ENCODE data around the gene DTX3. TPM values are rescaled to one million over a fixed set of nuclear protein-coding genes. Genes with fewer than 3 reads are reported as not detected.
A peak's percentile ranks its signal among the peaks of the same experiment; 100 is the strongest.

Gene DTX3
- total RNA-seq, 1 experiment from 2014 or later, result 0.37 TPM

DNA sequence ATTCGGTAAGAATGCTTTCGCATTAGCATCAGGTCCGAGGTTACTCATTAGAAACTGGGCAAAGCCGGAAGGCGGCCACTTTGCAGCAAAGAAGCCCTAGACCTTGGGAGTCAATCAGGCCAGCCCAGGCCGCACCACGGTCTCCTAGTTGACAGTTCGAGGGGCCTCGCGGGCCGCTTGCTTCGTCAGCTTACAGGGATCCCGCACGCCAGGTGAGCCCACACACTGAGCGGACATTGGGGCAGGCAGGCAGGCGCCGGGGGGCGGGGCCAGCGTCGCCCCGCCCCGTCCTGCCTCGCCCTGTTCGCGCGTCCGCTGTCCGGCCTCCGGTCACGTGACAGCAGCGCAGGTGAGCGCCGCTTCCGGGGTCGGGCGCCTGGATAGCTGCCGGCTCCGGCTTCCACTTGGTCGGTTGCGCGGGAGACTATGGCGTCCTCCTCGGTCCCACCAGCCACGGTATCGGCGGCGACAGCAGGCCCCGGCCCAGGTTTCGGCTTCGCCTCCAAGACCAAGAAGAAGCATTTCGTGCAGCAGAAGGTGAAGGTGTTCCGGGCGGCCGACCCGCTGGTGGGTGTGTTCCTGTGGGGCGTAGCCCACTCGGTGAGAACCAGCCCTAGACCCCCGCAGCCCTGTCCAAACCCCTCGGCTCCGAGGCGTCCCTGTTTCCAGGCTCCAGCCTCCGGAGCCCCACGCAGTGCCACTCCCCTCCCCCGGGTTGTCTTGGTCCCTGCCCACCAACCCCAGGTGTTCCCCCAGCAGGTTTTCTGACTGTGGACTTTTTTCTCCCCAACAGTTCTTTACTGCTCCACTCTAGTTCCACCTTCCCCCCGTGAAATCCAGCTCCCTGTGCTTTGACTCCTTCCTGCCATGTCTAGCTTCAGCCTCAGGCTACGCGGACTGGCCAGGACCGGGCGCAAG is 13.5 kb upstream of the DTX3 start, which contains the start of gene PIP4K2C (continued):
- TF ChIP-seq, protein P1, sequence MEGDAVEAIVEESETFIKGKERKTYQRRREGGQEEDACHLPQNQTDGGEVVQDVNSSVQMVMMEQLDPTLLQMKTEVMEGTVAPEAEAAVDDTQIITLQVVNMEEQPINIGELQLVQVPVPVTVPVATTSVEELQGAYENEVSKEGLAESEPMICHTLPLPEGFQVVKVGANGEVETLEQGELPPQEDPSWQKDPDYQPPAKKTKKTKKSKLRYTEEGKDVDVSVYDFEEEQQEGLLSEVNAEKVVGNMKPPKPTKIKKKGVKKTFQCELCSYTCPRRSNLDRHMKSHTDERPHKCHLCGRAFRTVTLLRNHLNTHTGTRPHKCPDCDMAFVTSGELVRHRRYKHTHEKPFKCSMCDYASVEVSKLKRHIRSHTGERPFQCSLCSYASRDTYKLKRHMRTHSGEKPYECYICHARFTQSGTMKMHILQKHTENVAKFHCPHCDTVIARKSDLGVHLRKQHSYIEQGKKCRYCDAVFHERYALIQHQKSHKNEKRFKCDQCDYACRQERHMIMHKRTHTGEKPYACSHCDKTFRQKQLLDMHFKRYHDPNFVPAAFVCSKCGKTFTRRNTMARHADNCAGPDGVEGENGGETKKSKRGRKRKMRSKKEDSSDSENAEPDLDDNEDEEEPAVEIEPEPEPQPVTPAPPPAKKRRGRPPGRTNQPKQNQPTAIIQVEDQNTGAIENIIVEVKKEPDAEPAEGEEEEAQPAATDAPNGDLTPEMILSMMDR (IDR thresholded peaks at IDR 0.05 in 2 of 3, conservative IDR thresholded peaks at IDR 0.05 in 1 of 3; ENCODE audit: borderline replicate concordance in 1 of 3, insufficient read depth in 1 of 3, low read depth in 2 of 3, low read length in 2 of 3), result no peak
- TF ChIP-seq ZNF274 (IDR thresholded peaks at IDR 0.05; ENCODE audit: low read depth, low read length), result no peak
- no peak for TF ChIP-seq RAD21 (IDR thresholded peaks at IDR 0.05; ENCODE audit: low read depth)

DNA sequence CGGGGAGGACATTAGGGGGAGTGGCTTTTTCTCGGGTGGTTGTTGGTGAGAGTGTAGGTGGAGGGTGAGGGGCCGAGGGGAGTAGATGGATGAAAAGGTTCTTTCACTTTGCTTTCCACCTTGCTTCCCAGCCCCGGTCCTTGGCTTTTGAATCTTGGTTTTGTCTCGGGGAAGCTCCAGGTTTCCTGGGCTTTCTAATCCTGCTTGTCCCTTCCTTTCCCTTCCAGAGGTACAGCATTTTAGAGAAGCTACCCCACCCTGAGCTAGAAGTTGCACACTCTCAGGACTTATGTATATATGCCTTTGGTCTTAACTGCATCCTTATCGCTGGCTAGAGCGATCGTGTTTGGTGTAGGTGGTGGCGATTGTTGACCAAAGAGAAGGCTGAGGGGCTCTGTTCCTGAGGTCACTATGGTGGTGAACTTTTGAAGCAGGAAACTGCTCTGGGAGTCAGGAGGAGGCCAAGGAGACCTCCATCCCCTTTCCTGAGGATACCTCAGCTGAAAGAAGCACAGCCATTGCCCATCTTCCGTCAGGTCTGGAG is 12.8 kb upstream of the DTX3 start:
- ATAC-seq, result no peak
- peaks cover 14% of the 10 kb centered on the region for H3K79me2 ChIP-seq (ENCODE audit: insufficient read depth, low read length)
- intact Hi-C loops (cut with micrococcal nuclease), result loop anchor here (2.0 kb wide), 1 partner anchor 41 kb away; the partner anchor contains the start of gene B4GALNT1
- peaks cover 6 to 18% of the 10 kb centered on the region in 2 experiments; a peak in 3 of 4 replicates for H3K4me1 ChIP-seq (ENCODE audit: control insufficient read depth in 1 of 2, insufficient read depth in 2 of 2, low read length in 2 of 2)
- no peaks in the 10 kb centered on the region for H4K20me1 ChIP-seq (ENCODE audit: insufficient read depth)
- peak overlapping the region; percentile 94 to 95 for H3K4me3 ChIP-seq (replicated peaks in 1 of 2; ENCODE audit: low read depth in 1 of 2, low read length in 2 of 2)
- peak overlapping the region; percentile 81 for H3K9ac ChIP-seq (ENCODE audit: low read length)
- no peak for TF ChIP-seq ELF1 (IDR thresholded peaks at IDR 0.05; ENCODE audit: borderline replicate concordance, low read depth)
- no peak for TF ChIP-seq JUND (IDR thresholded peaks at IDR 0.05)
- no peak for TF ChIP-seq YY1 (IDR thresholded peaks at IDR 0.05; ENCODE audit: extremely low read depth, insufficient replicate concordance, low read depth, low read length)
- TF ChIP-seq POLR2AphosphoS5 (IDR thresholded peaks at IDR 0.05; ENCODE audit: low read depth, low read length), result no peak
- no peak for TF ChIP-seq CEBPB (IDR thresholded peaks at IDR 0.05; ENCODE audit: low read depth)
- no peak for TF ChIP-seq POLR2A (IDR thresholded peaks at IDR 0.05; ENCODE audit: borderline replicate concordance, extremely low read depth, insufficient read depth, insufficient read length)
- TF ChIP-seq, protein P2, sequence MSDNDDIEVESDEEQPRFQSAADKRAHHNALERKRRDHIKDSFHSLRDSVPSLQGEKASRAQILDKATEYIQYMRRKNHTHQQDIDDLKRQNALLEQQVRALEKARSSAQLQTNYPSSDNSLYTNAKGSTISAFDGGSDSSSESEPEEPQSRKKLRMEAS (IDR thresholded peaks at IDR 0.05), result no peak
- no peak for TF ChIP-seq EZH2phosphoT487 (IDR thresholded peaks at IDR 0.05; ENCODE audit: borderline replicate concordance)
- TF ChIP-seq SRF (IDR thresholded peaks at IDR 0.05; ENCODE audit: low read depth), result no peak
- TF ChIP-seq TCF7L2 (IDR thresholded peaks at IDR 0.05; ENCODE audit: borderline replicate concordance, extremely low read depth, insufficient read depth, insufficient read length), result no peak
- TF ChIP-seq, protein P3, sequence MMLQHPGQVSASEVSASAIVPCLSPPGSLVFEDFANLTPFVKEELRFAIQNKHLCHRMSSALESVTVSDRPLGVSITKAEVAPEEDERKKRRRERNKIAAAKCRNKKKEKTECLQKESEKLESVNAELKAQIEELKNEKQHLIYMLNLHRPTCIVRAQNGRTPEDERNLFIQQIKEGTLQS (IDR thresholded peaks at IDR 0.05), result no peak
- TF ChIP-seq, protein P1 (IDR thresholded peaks at IDR 0.05 in 2 of 3, conservative IDR thresholded peaks at IDR 0.05 in 1 of 3; ENCODE audit: borderline replicate concordance in 1 of 3, insufficient read depth in 1 of 3, low read depth in 2 of 3, low read length in 2 of 3), result no peak
- TF ChIP-seq ZNF274 (IDR thresholded peaks at IDR 0.05; ENCODE audit: low read depth, low read length), result no peak
- no peaks in the 10 kb centered on the region for H3K9me3 ChIP-seq (ENCODE audit: control insufficient read depth in 1 of 2, insufficient read depth in 1 of 2, low read depth in 1 of 2, low read length in 2 of 2)
- DNase-seq (ENCODE audit: low read depth, low spot score), result no peak
- H3K9me2 ChIP-seq (ENCODE audit: insufficient read depth), result no peaks in the 10 kb centered on the region
- no peak overlapping the region for H3K27ac ChIP-seq (ENCODE audit: low read depth, low read length)
- peak overlapping the region; percentile 77 for H3K4me2 ChIP-seq (ENCODE audit: low read length)
- ChIA-PET POLR2A (no interaction called here), RAD21 (ENCODE audit: low non-redundant PET in 1 of 2, low total read pairs in 2 of 2, uncharacterized antibody in 2 of 2, unreplicated experiment in 2 of 2) (no interaction called here), CTCF (interaction anchor here (3.4 kb wide), 1 partner anchor 9 kb away, joined by 18 read pairs; no protein-coding TSS in a partner anchor)
- peaks cover 3 to 16% of the 10 kb centered on the region in 2 experiments; a peak in 2 of 4 replicates for H3K36me3 ChIP-seq (ENCODE audit: control insufficient read depth in 1 of 2, insufficient read depth in 2 of 2, low read length in 2 of 2)
- BruUV-seq (replicated peaks), result TSS peak; percentile 45
- no peak overlapping the region for H2AFZ ChIP-seq (ENCODE audit: low read depth, low read length, poor library complexity, severe bottlenecking)
- no peaks in the 10 kb centered on the region for H3K27me3 ChIP-seq (ENCODE audit: insufficient read depth, low read length)

Data from HCT116 (cell line).